Measurements from ENCODE around the gene TICRR. TPM values are rescaled to one million over a fixed set of nuclear protein-coding genes. Genes with fewer than 3 reads are reported as not detected.

The TICRR gene
- total RNA-seq, 1 donor from 2014 or later = 0.62 TPM

- DNase-seq = no peak
These were observed 53.8 kb downstream of the TICRR start for GRCh38 chr15:89628806-89629715.

GRCh38 chr15:89629829-89630228 lies 54.6 kb downstream of the TICRR start:
- no peak for DNase-seq

GRCh38 chr15:89630260-89630659 lies 55.0 kb downstream of the TICRR start:
- DNase-seq = no peak

GRCh38 chr15:89630974-89631901 lies 56.0 kb downstream of the TICRR start:
- DNase-seq = no peak

GRCh38 chr15:89631902-89632264 lies 56.6 kb downstream of the TICRR start:
- no peak for DNase-seq

GRCh38 chr15:89632563-89633430 lies 57.5 kb downstream of the TICRR start:
- DNase-seq = no peak

GRCh38 chr15:89633585-89633984 lies 58.3 kb downstream of the TICRR start:
- no peak for DNase-seq

- no peak for DNase-seq
These were observed 65.0 kb downstream of the TICRR start for GRCh38 chr15:89640245-89640644.

- DNase-seq = no peak
These were observed 65.8 kb downstream of the TICRR start for GRCh38 chr15:89641053-89641452.

GRCh38 chr15:89642106-89642505 lies 66.8 kb downstream of the TICRR start:
- DNase-seq = no peak

- no peak for DNase-seq
These were observed 70.4 kb downstream of the TICRR start for GRCh38 chr15:89645680-89646079.

GRCh38 chr15:89646416-89647141 lies 71.3 kb downstream of the TICRR start:
- DNase-seq = no peak

- no peak for DNase-seq
These were observed 72.1 kb downstream of the TICRR start for GRCh38 chr15:89647191-89647851.

GRCh38 chr15:89648106-89649012 lies 73.1 kb downstream of the TICRR start:
- no peak for DNase-seq

- no peak for DNase-seq
These were observed 73.8 kb downstream of the TICRR start for GRCh38 chr15:89649013-89649625.

GRCh38 chr15:89649716-89650115 lies 74.4 kb downstream of the TICRR start:
- no peak for DNase-seq

GRCh38 chr15:89652131-89652530 lies 76.9 kb downstream of the TICRR start:
- DNase-seq = no peak

- no peak for DNase-seq
These were observed 77.4 kb downstream of the TICRR start for GRCh38 chr15:89652666-89653065.

- DNase-seq = no peak
These were observed 78.3 kb downstream of the TICRR start for GRCh38 chr15:89653578-89653977.

Measured in occipital lobe (tissue), 2 donors.